H1 (cell line): ENCODE data around the gene BARX2. TPM values are rescaled to one million over a fixed set of nuclear protein-coding genes. Genes with fewer than 3 reads are reported as not detected.

Source experiments
- CTCF ChIA-PET: fragments of 300-600 bp; sonication (Branson Sonifier 250); formaldehyde crosslinking; loops from one replicate; lab custom pipeline; 2021; ENCODE audit not compliant: partially characterized antibody; lab: Charles Lee
- POLR2A ChIA-PET: fragments of 300-600 bp; sonication (Branson Sonifier 250); formaldehyde crosslinking; loops from one replicate; lab custom pipeline; 2021; ENCODE audit warnings: inconsistent platforms; ENCODE audit not compliant: partially characterized antibody; lab: Charles Lee
- DNase-seq, 2 experiments: peaks; one replicate each; pipeline versions ENCODE4 v3.0.0 to v3.0.0-alpha.2; 2010 to 2022; ENCODE audit warnings: low spot score in 2 of 2, low read depth in 1 of 2, mixed read lengths in 1 of 2
- FAIRE-seq: peaks from 2 replicates; lab custom pipeline; 2011; peaks lifted over from hg19 to GRCh38; lab: Jason Lieb, UNC
- H2AFZ ChIP-seq: 2 replicates; pipeline ENCODE4 v1.8.1; 2012; ENCODE audit warnings: low read length, inconsistent platforms
- H2AK5ac ChIP-seq: 2 replicates; pipeline ENCODE4 v1.6.1; 2013; ENCODE audit warnings: low read depth, low read length
- H2BK120ac ChIP-seq: replicated peaks from 2 replicates; pipeline ENCODE3; 2013; ENCODE audit warnings: low read depth, low read length, inconsistent platforms
- H2BK12ac ChIP-seq: 2 replicates; pipeline ENCODE4 v1.6.1; 2013; ENCODE audit warnings: low read depth, low read length
- H2BK15ac ChIP-seq: 2 replicates; pipeline ENCODE4 v1.6.1; 2013; ENCODE audit warnings: low read length
- H2BK20ac ChIP-seq: 2 replicates; pipeline ENCODE4 v1.6.1; 2013; ENCODE audit warnings: low read length
- H2BK5ac ChIP-seq: 2 replicates; pipeline ENCODE4 v1.6.1; 2013; ENCODE audit warnings: low read depth, low read length
- H3K14ac ChIP-seq: 2 replicates; pipeline ENCODE4 v1.6.1; 2013; ENCODE audit warnings: inconsistent platforms; ENCODE audit not compliant: insufficient read length
- H3K18ac ChIP-seq: 2 replicates; pipeline ENCODE4 v1.6.1; 2013; ENCODE audit warnings: low read length; ENCODE audit errors: extremely low read depth
- H3K23ac ChIP-seq: 2 replicates; pipeline ENCODE4 v1.6.1; 2013; ENCODE audit warnings: inconsistent platforms; ENCODE audit not compliant: insufficient read length
- H3K23me2 ChIP-seq: 2 replicates; pipeline ENCODE4 v1.6.1; 2013; ENCODE audit warnings: low read depth, low read length
- H3K27ac ChIP-seq: 2 replicates; pipeline ENCODE4 v1.6.1; 2011; ENCODE audit warnings: low read depth, low read length, inconsistent platforms
- H3K27me3 ChIP-seq, 4 experiments: replicated peaks in 1 of 4; 1 replicate in 1 of 4; 2 replicates in 3 of 4; pipeline versions ENCODE4 v1.6.1 to v1.8.1; 2011 to 2013; ENCODE audit warnings: low read length in 3 of 4, mild to moderate bottlenecking in 3 of 4, inconsistent platforms in 2 of 4, mixed read lengths in 2 of 4, moderate library complexity in 1 of 4; ENCODE audit not compliant: control insufficient read depth in 3 of 4, insufficient read depth in 3 of 4; ENCODE audit errors: extremely low read depth in 1 of 4
- H3K36me3 ChIP-seq, 4 experiments: 2 replicates each; pipeline versions ENCODE4 v1.6.1 to v1.8.1; 2011 to 2013; ENCODE audit warnings: mild to moderate bottlenecking in 4 of 4, low read length in 3 of 4, moderate library complexity in 2 of 4, control low read depth in 1 of 4, inconsistent platforms in 1 of 4; ENCODE audit not compliant: insufficient read depth in 4 of 4, control insufficient read depth in 2 of 4
- H3K4ac ChIP-seq: replicated peaks from 2 replicates; pipeline ENCODE3; 2013; ENCODE audit warnings: low read length, low read depth, mixed read lengths, inconsistent platforms; ENCODE audit not compliant: insufficient read length
- H3K4me1 ChIP-seq, 4 experiments: replicated peaks in 1 of 4; 1 replicate in 1 of 4; 2 replicates in 3 of 4; pipeline versions ENCODE4 v1.6.1 to v1.8.1; 2011 to 2013; ENCODE audit warnings: low read length in 3 of 4, inconsistent platforms in 2 of 4, mixed read lengths in 1 of 4; ENCODE audit not compliant: insufficient read depth in 4 of 4, control insufficient read depth in 3 of 4
- H3K4me2 ChIP-seq, 2 experiments: 2 replicates each; pipeline versions ENCODE4 v1.6.1 to v1.8.1; 2011 to 2013; ENCODE audit warnings: low read depth in 2 of 2, low read length in 2 of 2, control low read depth in 1 of 2, inconsistent platforms in 1 of 2, mild to moderate bottlenecking in 1 of 2; ENCODE audit not compliant: insufficient read depth in 1 of 2
- H3K4me3 ChIP-seq, 4 experiments: fragments of 200-600, 300-600 bp in 1 of 4; sonication (generic), shearing (Covaris generic), sonication (Bioruptor Twin) in 1 of 4; 2 replicates each; pipeline versions ENCODE4 v1.5.1 to v1.8.1; 2011 to 2016; ENCODE audit warnings: low read length in 4 of 4, low read depth in 3 of 4, control low read depth in 2 of 4, inconsistent platforms in 2 of 4, mild to moderate bottlenecking in 2 of 4, mixed read lengths in 1 of 4, moderate library complexity in 1 of 4; ENCODE audit not compliant: insufficient read depth in 2 of 4; ENCODE audit errors: extremely low read depth in 1 of 4
- H3K56ac ChIP-seq: replicated peaks from 2 replicates; pipeline ENCODE3; 2013; ENCODE audit warnings: low read depth, mild to moderate bottlenecking, mixed read lengths, low read length, inconsistent platforms; ENCODE audit not compliant: insufficient read length
- H3K79me1 ChIP-seq: 2 replicates; pipeline ENCODE4 v1.6.1; 2013; ENCODE audit warnings: low read depth, low read length, control low read depth
- H3K79me2 ChIP-seq, 2 experiments: 2 replicates each; pipeline versions ENCODE4 v1.6.1 to v1.8.1; 2012 to 2013; ENCODE audit warnings: low read length in 2 of 2, mild to moderate bottlenecking in 2 of 2, inconsistent platforms in 1 of 2; ENCODE audit not compliant: insufficient read depth in 2 of 2, control insufficient read depth in 1 of 2
- H3K9ac ChIP-seq, 4 experiments: replicated peaks in 1 of 4; 1 replicate in 1 of 4; 2 replicates in 3 of 4; pipeline versions ENCODE4 v1.6.1 to v1.8.1; 2011 to 2013; ENCODE audit warnings: low read depth in 3 of 4, low read length in 3 of 4, control low read depth in 2 of 4, mild to moderate bottlenecking in 2 of 4, moderate library complexity in 2 of 4, inconsistent platforms in 1 of 4; ENCODE audit errors: extremely low read depth in 1 of 4
- H3K9me3 ChIP-seq, 2 experiments: 2 replicates each; pipeline versions ENCODE4 v1.6.1 to v1.8.1; 2012 to 2013; ENCODE audit warnings: mild to moderate bottlenecking in 2 of 2, moderate library complexity in 2 of 2, control low read depth in 1 of 2, inconsistent platforms in 1 of 2, low read depth in 1 of 2, low read length in 1 of 2, mixed read lengths in 1 of 2; ENCODE audit not compliant: insufficient read depth in 2 of 2
- H4K20me1 ChIP-seq, 2 experiments: replicated peaks in 1 of 2; 2 replicates each; pipeline versions ENCODE3 to v1.8.1; 2011 to 2013; ENCODE audit warnings: inconsistent platforms in 2 of 2, low read length in 2 of 2, mild to moderate bottlenecking in 1 of 2; ENCODE audit not compliant: insufficient read depth in 2 of 2, control insufficient read depth in 1 of 2
- H4K5ac ChIP-seq: 2 replicates; pipeline ENCODE4 v1.6.1; 2013; ENCODE audit warnings: low read length, low read depth, mixed read lengths, inconsistent platforms; ENCODE audit not compliant: insufficient read length
- H4K8ac ChIP-seq: 2 replicates; pipeline ENCODE4 v1.8.0; 2013; ENCODE audit warnings: mild to moderate bottlenecking, moderate library complexity, low read length, inconsistent platforms; ENCODE audit not compliant: insufficient read depth; ENCODE audit errors: extremely low read depth
- H4K91ac ChIP-seq: replicated peaks from 2 replicates; pipeline ENCODE3; 2013; ENCODE audit warnings: low read length, mixed read lengths, inconsistent platforms; ENCODE audit not compliant: insufficient read length
- MAFK ChIP-seq: IDR thresholded peaks from 2 replicates; pipeline ENCODE4 v1.6.1; 2012; ENCODE audit warnings: low read depth, mild to moderate bottlenecking, improper control_type of control experiment, low read length
- NRF1 ChIP-seq: IDR thresholded peaks from 2 replicates; pipeline ENCODE4 v1.6.1; 2011; ENCODE audit warnings: mild to moderate bottlenecking, low read depth, low read length, improper control_type of control experiment
- RAD21 ChIP-seq, 2 experiments: IDR thresholded peaks in 1 of 2; conservative IDR thresholded peaks in 1 of 2; 2 replicates each; pipeline ENCODE4 v1.6.1; 2011; ENCODE audit warnings: low read depth in 2 of 2, low read length in 2 of 2, improper control_type of control experiment in 1 of 2, inconsistent platforms in 1 of 2, mild to moderate bottlenecking in 1 of 2, moderate library complexity in 1 of 2
- TAF1 ChIP-seq: IDR thresholded peaks from 2 replicates; pipeline ENCODE4 v1.6.1; 2011; ENCODE audit warnings: mild to moderate bottlenecking, low read depth, low read length
- WGBS, 2 experiments: shearing (Covaris generic) in 1 of 2; methylation state at CpG; one replicate each; pipeline versions ENCODE4 v1.1.6 to v1.1.7; 2013 to 2015; ENCODE audit warnings: low lambda C conversion rate in 2 of 2, mixed read lengths in 2 of 2, inconsistent platforms in 1 of 2, low coverage in 1 of 2, missing lambda C conversion rate in 1 of 2; ENCODE audit not compliant: insufficient replicate concordance in 2 of 2, insufficient coverage in 1 of 2, insufficient read length in 1 of 2; ENCODE audit errors: extremely low coverage in 1 of 2, missing lambda C conversion rate in 1 of 2; 5-methylcytosine and 5-hydroxymethylcytosine counted together
- polyA plus RNA-seq, 7 experiments: library from polyadenylated mRNA; depleted of rRNA in 3 of 7; stranded (reverse) in 5 of 7; unstranded in 2 of 7; fragments of >200 nt in 5 of 7; fragments of 200-250 nt in 2 of 7; gene quantifications; 1 replicate in 5 of 7; 2 replicates in 1 of 7; 4 replicates in 1 of 7; pipeline versions ENCODE4 v1.2.1 to v1.2.3, GENCODE V29; 2011 to 2013; ENCODE audit warnings: missing spikeins in 2 of 7, mixed read lengths in 2 of 7
- total RNA-seq: library from RNA; stranded (reverse); fragmentation: NEBNext Ultra II Directional; extraction: Animal tissue kit (Norgen Biotek cat#: 25700); gene quantifications from 2 replicates; pipeline ENCODE4 v1.2.1, GENCODE V29; 2021

Gene BARX2
- total and polyA plus RNA-seq, 2 of the 8 experiments (the other 6 are each of a cell fraction or from before 2014, with no cell fraction given) = not detected

- H4K8ac ChIP-seq = no peak overlapping the region
- FAIRE-seq = no peak
- H2BK15ac ChIP-seq = no peak overlapping the region
- no peak overlapping the region for H2BK12ac ChIP-seq
- ChIA-PET POLR2A (no interaction called here), CTCF (interaction anchor here (0.7 to 1.5 kb wide), 5 partner anchors 159 to 486 kb away, joined by 3 to 6 read pairs (median 4); no protein-coding TSS in a partner anchor)
- H3K14ac ChIP-seq = no peak overlapping the region
- no peak overlapping the region for H3K4me3 ChIP-seq
- H3K4me2 ChIP-seq = no peak overlapping the region
- no peak overlapping the region for H2AFZ ChIP-seq
- DNase-seq = no peak
- no peak overlapping the region for H3K23ac ChIP-seq
- no peaks in the 10 kb centered on the region for H3K79me2 ChIP-seq
- no peaks in the 10 kb centered on the region for H3K36me3 ChIP-seq
- no peak overlapping the region for H3K56ac ChIP-seq
- H3K79me1 ChIP-seq = no peaks in the 10 kb centered on the region
- H4K91ac ChIP-seq = no peak overlapping the region
- no peak for TF ChIP-seq RAD21 (IDR thresholded peaks at IDR 0.05 in 1 of 2, conservative IDR thresholded peaks at IDR 0.05 in 1 of 2; ENCODE audit: low read depth in 2 of 2, low read length in 2 of 2)
- TF ChIP-seq NRF1 = no peak
- no peak for TF ChIP-seq TAF1
- no peak for TF ChIP-seq MAFK
- no peak overlapping the region for H2BK5ac ChIP-seq
- H3K9me3 ChIP-seq = no peaks in the 10 kb centered on the region
- H4K20me1 ChIP-seq = peaks cover 0 to 9% of the 10 kb centered on the region in 2 experiments
- 90% methylated on average over 3 of the region's 3 CpGs; no CpG with 5 or more reads in 1 of the 2 experiments for WGBS, 2 experiments
- H3K4me1 ChIP-seq = peaks cover 0 to 4% (median 2%) of the 10 kb centered on the region in 4 experiments; a peak in 4 of 7 replicates
- H3K27ac ChIP-seq = no peak overlapping the region
- peaks cover 47 to 67% (median 63%) of the 10 kb centered on the region in 4 experiments for H3K27me3 ChIP-seq
- H4K5ac ChIP-seq = no peak overlapping the region
- H2BK20ac ChIP-seq = no peak overlapping the region
- no peak overlapping the region for H3K9ac ChIP-seq
- H2AK5ac ChIP-seq = no peak overlapping the region
- H3K23me2 ChIP-seq = peaks cover 21% of the 10 kb centered on the region; the same call in 1 of the 2 replicates
- no peak overlapping the region for H2BK120ac ChIP-seq
- no peak overlapping the region for H3K4ac ChIP-seq
- no peak overlapping the region for H3K18ac ChIP-seq
Measured at GRCh38 chr11:129370715-129371114, 4.9 kb upstream of the BARX2 start.
